H1 (cell line): ENCODE results near the gene BMP4. TPM values are rescaled to one million over a fixed set of nuclear protein-coding genes. Genes with fewer than 3 reads are reported as not detected.

Experiments used
- CHD7 ChIP-seq: fragments of 300-600 bp; sonication (generic); IDR thresholded peaks from 2 replicates; pipeline ENCODE4 v1.7.1; 2012; ENCODE audit warnings: low read length, moderate library complexity, mild to moderate bottlenecking, inconsistent platforms; ENCODE audit not compliant: insufficient replicate concordance
- KDM4A ChIP-seq: IDR thresholded peaks from one replicate; pipeline ENCODE4 v1.7.1; 2012; ENCODE audit warnings: low read depth, mild to moderate bottlenecking, moderate library complexity, low read length, inconsistent platforms; ENCODE audit not compliant: severe bottlenecking
- PHF8 ChIP-seq: fragments of 200-600 bp; sonication (generic); conservative IDR thresholded peaks from 2 replicates; pipeline ENCODE4 v1.7.1; 2012; ENCODE audit warnings: low read depth, mild to moderate bottlenecking, inconsistent platforms, low read length, moderate library complexity
- POLR2AphosphoS5 ChIP-seq: IDR thresholded peaks from 2 replicates; pipeline ENCODE4 v1.6.1; 2011; ENCODE audit warnings: low read depth, low read length
- RBBP5 ChIP-seq: IDR thresholded peaks from 2 replicates; pipeline ENCODE4 v1.7.1; 2012; ENCODE audit warnings: low read depth, mild to moderate bottlenecking, inconsistent platforms, low read length, moderate library complexity, borderline replicate concordance
- polyA plus RNA-seq, 7 experiments: library from polyadenylated mRNA; depleted of rRNA in 3 of 7; stranded (reverse) in 5 of 7; unstranded in 2 of 7; fragments of >200 nt in 5 of 7; fragments of 200-250 nt in 2 of 7; gene quantifications; 1 replicate in 5 of 7; 2 replicates in 1 of 7; 4 replicates in 1 of 7; pipeline versions ENCODE4 v1.2.1 to v1.2.3, GENCODE V29; 2011 to 2013; ENCODE audit warnings: missing spikeins in 2 of 7, mixed read lengths in 2 of 7
- total RNA-seq: library from RNA; stranded (reverse); fragmentation: NEBNext Ultra II Directional; extraction: Animal tissue kit (Norgen Biotek cat#: 25700); gene quantifications from 2 replicates; pipeline ENCODE4 v1.2.1, GENCODE V29; 2021

BMP4 gene
- total and polyA plus RNA-seq, 2 of the 8 experiments (the other 6 are each of a cell fraction or from before 2014, with no cell fraction given): 2.3 to 5.4 TPM

- TF ChIP-seq CHD7 (no peak), POLR2AphosphoS5 (no peak), RBBP5 (peak; percentile 13; the same call in 1 of the 2 replicates), KDM4A (peak; percentile 34), PHF8 (0 out of 2 replicates have a peak, but pooled peaks have one; percentile 24)
- TF ChIP-seq, all 59 proteins: peak for 6
Measured at GRCh38 chr14:53954551-53955228, 1.9 kb downstream of the BMP4 start (continued).
